ENCODE measurements around the gene MICAL1.
A peak's percentile ranks its signal among the peaks of the same experiment; 100 is the strongest.

MICAL1 gene

DNA sequence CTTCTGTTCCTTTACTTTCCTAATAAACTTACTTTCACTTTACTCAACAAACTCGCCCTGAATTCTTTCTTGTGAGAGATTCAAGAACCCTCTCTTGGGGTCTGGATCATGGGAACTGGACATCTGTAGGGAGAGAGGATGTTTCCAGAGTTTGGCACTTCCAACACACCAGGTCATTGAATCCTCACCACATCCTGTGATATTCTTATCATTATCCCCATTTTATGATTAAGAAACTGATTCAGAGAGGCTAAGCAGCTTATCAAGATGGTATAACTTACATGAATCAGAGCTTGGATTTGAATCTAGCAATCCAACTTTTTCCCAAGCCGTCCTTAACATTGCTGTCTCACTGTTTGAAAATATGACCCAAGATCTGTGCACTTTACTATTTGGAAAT lies 30.6 kb downstream of the MICAL1 start:
- FAIRE-seq (no peak), DNase-seq (ENCODE audit: insufficient read length, low spot score) (no peak)
- TF ChIP-seq, protein P1, sequence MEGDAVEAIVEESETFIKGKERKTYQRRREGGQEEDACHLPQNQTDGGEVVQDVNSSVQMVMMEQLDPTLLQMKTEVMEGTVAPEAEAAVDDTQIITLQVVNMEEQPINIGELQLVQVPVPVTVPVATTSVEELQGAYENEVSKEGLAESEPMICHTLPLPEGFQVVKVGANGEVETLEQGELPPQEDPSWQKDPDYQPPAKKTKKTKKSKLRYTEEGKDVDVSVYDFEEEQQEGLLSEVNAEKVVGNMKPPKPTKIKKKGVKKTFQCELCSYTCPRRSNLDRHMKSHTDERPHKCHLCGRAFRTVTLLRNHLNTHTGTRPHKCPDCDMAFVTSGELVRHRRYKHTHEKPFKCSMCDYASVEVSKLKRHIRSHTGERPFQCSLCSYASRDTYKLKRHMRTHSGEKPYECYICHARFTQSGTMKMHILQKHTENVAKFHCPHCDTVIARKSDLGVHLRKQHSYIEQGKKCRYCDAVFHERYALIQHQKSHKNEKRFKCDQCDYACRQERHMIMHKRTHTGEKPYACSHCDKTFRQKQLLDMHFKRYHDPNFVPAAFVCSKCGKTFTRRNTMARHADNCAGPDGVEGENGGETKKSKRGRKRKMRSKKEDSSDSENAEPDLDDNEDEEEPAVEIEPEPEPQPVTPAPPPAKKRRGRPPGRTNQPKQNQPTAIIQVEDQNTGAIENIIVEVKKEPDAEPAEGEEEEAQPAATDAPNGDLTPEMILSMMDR (IDR thresholded peaks at IDR 0.05; ENCODE audit: insufficient read depth, missing control alignments) = no peak

DNA sequence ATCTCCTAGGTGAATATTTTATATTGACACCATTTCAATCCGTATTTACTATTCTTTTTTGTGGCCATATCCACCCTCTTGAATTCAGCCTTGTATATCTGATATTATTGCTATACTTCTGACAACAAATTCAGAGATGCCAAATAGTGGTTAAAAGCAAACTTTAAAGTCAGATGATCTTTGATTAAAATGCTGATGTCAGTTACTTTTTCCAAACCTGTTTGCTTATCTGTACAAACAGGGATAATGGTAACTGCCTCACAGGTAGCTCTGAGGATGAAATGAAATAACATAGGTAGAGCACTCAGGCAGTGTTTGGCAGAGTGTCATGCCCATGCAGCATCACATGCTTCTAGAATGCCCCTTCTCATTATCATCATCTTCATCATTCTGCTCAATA lies 34.4 kb downstream of the MICAL1 start:
- no peak for DNase-seq (ENCODE audit: insufficient read length, low spot score)
- no peak for FAIRE-seq
- TF ChIP-seq, protein P1 (IDR thresholded peaks at IDR 0.05; ENCODE audit: insufficient read depth, missing control alignments) = no peak

DNA sequence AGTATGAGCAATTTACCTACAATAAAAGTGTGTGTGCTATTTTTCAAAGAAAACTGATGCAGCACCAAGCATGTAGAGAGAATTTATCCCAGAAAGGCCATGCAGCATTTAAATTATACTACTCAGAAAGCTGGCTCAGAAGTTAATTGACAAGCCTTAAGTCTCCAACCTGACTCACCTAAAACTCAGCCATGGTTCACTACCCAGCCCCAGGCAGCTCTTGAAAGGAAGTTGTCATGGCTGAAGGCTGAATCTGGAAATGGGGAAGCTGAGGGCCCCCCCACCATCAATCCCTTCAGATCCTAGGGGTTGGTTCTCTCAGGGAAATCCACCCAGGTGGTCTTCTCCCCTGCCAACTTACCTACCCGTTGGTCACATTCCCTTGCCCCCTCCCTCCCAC lies 34.8 kb downstream of the MICAL1 start:
- TF ChIP-seq, protein P1 (IDR thresholded peaks at IDR 0.05; ENCODE audit: insufficient read depth, missing control alignments) = no peak
- FAIRE-seq = no peak
- no peak for DNase-seq (ENCODE audit: insufficient read length, low spot score)

DNA sequence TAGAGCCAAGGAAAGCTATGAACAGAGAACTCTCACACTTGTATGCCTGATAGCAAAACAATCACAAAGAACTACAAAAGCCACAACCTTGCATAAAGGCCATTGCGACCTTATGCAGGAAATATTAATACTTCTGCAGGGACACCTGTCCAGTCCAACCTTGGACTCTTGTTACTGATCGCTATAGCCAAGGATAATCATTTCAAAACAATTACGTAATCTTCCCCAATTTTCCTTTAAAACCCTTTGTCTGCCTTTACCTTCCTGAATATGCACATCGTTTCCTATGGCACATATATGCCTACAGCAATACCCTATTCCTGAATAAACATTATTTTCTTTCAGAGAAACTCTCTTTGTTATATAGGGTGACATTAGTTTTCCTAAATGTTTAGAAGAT lies 37.9 kb downstream of the MICAL1 start:
- FAIRE-seq (no peak), DNase-seq (ENCODE audit: insufficient read length, low spot score) (no peak)
- TF ChIP-seq, protein P1 (IDR thresholded peaks at IDR 0.05; ENCODE audit: insufficient read depth, missing control alignments) = no peak

DNA sequence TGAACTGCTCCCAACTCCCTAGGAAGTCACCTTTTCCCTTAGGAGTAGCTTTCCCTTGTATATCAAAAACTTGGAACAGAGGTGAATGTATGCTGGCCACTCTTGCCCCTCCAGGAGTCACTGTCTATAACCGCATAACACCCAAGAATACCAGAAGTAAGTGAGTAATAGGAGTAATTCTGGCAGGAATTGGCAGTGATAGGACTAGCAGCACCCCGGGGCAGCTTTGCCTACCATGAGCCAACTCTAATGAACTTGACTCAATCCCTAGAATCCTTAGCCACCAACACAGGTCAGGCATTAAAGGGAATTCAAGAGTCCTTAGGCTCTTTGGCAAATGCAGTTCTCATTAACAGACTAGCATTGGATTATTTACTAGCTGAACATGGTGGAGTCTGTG lies 44.5 kb downstream of the MICAL1 start:
- FAIRE-seq = no peak
- TF ChIP-seq, protein P1 (IDR thresholded peaks at IDR 0.05; ENCODE audit: insufficient read depth, missing control alignments) = no peak
- no peak for DNase-seq (ENCODE audit: insufficient read length, low spot score)

DNA sequence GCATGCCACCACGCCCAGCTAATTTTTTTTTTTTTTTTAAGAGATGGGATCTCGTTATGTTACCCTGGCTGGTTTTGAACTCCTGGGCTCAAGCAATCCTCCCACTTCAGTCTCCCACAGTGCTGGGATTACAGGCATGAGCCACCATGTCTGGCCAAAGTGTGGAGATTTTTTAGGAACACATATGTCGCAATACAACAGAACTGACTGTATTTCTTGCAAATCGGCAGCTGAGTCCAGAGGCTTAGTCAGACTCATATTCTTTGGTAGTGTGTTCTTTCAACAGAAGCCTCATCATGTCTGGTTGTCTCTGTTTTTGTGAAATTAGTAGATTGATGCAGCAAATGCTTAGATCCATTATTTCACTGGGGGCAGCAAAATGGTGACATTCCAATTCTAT lies 49.4 kb downstream of the MICAL1 start:
- DNase-seq (ENCODE audit: insufficient read length, low spot score) (no peak), FAIRE-seq (no peak)
- TF ChIP-seq, protein P1 (IDR thresholded peaks at IDR 0.05; ENCODE audit: insufficient read depth, missing control alignments) = no peak

DNA sequence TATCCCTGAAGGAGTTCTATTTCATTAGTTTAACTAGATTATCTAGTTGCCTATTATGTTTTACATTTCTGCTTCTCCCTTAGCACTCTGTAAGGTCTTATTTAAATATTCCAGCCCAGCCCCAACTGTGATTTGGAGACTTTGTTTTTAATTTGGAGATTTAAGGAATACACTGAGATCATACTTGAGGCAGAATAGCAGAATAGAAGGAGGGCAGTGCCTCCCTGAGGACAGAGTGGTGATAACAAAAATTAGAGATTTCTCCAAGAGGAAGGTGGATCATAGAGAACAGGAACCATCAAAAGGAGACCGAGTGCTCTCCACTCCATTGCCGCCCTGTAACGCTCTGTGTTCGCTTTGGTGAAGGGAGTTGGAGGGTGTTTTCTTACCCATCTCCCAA lies 58.6 kb downstream of the MICAL1 start:
- DNase-seq (ENCODE audit: insufficient read length, low spot score) (no peak), FAIRE-seq (no peak)
- TF ChIP-seq, protein P1 (IDR thresholded peaks at IDR 0.05; ENCODE audit: insufficient read depth, missing control alignments) = peak; percentile 17
